MM.1S (cell line): ENCODE measurements around the gene INHBE.

ENCODE experiments used
- CTCF ChIP-seq: fragments of 300-600 bp; sonication (generic); IDR thresholded peaks from 2 replicates; pipeline ENCODE4 v1.5.1; 2016; ENCODE audit warnings: antibody characterized with exemption, low read length, mixed read lengths
- EZH2 ChIP-seq: fragments of 300-600 bp; sonication (generic); optimal IDR thresholded peaks from 2 replicates; pipeline ENCODE3; 2017; ENCODE audit warnings: low read depth, mild to moderate bottlenecking, antibody characterized with exemption, low read length, mixed read lengths

GRCh38 chr12:57479376-57480115 is 24.4 kb downstream of the INHBE start, which contains the start of gene ARHGAP9:
- TF ChIP-seq CTCF (no peak), EZH2 (no peak)
